ENCODE data around the gene CACNA2D4. TPM values are rescaled to one million over a fixed set of nuclear protein-coding genes. Genes with fewer than 3 reads are reported as not detected.

Gene CACNA2D4
- total RNA-seq, 1 donor from 2014 or later: 0.30 TPM

DNA sequence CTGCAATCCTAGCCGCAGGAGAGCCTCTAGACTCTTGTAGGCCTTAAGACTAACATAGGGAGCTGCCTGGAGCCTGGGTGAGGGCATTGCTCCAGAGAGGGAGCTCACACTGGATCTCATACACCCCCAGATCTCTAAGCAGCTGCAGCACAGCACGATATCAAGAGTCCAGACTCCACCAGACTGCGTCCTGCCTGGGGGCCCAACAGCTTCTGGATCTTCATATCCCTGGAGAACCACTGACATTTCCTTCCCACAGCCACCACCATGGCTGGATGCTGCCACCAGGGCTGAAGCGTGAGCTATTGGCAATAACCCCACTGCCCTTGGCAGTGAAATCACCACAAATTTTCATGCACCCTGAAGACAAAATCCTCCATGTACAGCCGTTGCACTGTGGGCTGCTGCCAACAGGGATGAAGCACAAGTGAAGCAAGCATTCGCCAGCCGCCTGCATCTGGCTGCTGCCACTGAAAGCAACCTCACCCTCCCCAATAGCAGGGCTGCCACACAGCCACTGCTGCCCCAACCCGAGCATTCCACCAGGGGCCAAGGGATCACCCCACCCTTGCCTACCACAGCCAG, 28.2 kb downstream of the CACNA2D4 start:
- Mint-ChIP-seq H3K4me1 (ENCODE audit: low read depth) (no peaks in the 10 kb centered on the region), H3K9me3 (ENCODE audit: low read depth) (peaks cover 52% of the 10 kb centered on the region), H3K27me3 (ENCODE audit: low read depth) (peaks cover 51% of the 10 kb centered on the region), H3K4me3 (ENCODE audit: unreplicated experiment) (no peak overlapping the region), H3K27ac (ENCODE audit: unreplicated experiment) (no peak overlapping the region), H3K36me3 (ENCODE audit: low read depth) (peaks cover 14% of the 10 kb centered on the region)
- TF ChIP-seq, protein P1, sequence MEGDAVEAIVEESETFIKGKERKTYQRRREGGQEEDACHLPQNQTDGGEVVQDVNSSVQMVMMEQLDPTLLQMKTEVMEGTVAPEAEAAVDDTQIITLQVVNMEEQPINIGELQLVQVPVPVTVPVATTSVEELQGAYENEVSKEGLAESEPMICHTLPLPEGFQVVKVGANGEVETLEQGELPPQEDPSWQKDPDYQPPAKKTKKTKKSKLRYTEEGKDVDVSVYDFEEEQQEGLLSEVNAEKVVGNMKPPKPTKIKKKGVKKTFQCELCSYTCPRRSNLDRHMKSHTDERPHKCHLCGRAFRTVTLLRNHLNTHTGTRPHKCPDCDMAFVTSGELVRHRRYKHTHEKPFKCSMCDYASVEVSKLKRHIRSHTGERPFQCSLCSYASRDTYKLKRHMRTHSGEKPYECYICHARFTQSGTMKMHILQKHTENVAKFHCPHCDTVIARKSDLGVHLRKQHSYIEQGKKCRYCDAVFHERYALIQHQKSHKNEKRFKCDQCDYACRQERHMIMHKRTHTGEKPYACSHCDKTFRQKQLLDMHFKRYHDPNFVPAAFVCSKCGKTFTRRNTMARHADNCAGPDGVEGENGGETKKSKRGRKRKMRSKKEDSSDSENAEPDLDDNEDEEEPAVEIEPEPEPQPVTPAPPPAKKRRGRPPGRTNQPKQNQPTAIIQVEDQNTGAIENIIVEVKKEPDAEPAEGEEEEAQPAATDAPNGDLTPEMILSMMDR (IDR thresholded peaks at IDR 0.05): no peak
- DNase-seq (ENCODE audit: low spot score): no peak

DNA sequence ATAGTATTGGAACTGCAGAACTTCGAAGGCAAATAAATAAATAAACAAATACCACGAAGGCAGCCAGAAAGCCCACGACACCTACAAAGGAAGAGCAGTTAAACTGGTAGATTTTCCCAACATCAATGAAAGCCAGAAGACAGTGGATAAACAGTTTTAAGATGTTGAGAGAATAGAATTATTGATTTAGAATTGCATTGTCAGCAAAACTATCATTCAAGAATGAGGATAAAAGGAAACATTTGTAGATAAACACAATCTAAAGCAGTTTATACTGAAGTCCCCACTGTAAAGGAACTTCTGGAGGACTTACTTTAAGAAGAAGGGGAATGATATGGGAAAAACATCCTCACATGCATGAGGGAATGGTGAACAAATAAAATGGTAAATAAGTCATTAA, 29.5 kb downstream of the CACNA2D4 start:
- peaks cover 11% of the 10 kb centered on the region for H3K36me3 Mint-ChIP-seq (ENCODE audit: low read depth)
- H3K27me3 Mint-ChIP-seq (ENCODE audit: low read depth): peaks cover 42% of the 10 kb centered on the region

DNA sequence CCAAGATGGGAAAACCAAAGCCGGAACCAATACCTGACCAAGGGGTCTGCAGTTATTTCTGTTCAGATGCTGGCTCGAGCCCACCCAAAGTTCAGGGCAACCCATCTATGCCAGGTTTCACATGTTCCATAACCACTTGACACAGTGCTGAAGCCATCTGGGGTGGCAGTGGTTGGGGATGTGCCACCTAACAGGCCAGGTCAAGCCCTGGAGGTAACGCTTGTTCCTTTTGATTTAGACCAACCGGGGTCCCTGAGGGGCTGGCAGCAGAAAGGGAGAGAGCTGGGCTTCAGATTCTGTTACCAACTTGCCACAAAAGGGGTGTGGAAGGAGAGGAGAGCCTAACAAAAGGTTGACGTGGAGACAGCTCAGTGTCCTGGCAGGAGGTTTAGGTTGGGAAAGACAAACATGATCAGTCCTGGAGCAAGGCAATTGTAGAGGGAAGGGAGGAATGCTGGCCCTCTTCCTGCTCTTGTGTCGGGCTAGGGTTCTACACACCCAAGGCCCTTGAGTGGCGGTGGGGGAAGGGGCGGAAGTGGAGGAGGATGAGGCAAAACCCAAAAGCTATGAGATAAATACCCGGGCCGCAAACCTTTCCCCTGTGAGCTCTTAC, 31.9 kb downstream of the CACNA2D4 start:
- Mint-ChIP-seq H3K4me1 (ENCODE audit: low read depth) (no peaks in the 10 kb centered on the region), H3K36me3 (ENCODE audit: low read depth) (peaks cover 3% of the 10 kb centered on the region), H3K4me3 (ENCODE audit: unreplicated experiment) (no peak overlapping the region), H3K9me3 (ENCODE audit: low read depth) (peaks cover 19% of the 10 kb centered on the region), H3K27ac (ENCODE audit: unreplicated experiment) (no peak overlapping the region), H3K27me3 (ENCODE audit: low read depth) (peaks cover 41% of the 10 kb centered on the region)
- no peak for DNase-seq (ENCODE audit: low spot score)
- TF ChIP-seq, protein P1 (IDR thresholded peaks at IDR 0.05): no peak

More for the DNA sequence above, 29.5 kb downstream of the CACNA2D4 start:
- no peak for DNase-seq (ENCODE audit: low spot score)
- no peak overlapping the region for H3K27ac Mint-ChIP-seq (ENCODE audit: unreplicated experiment)
- peaks cover 41% of the 10 kb centered on the region for H3K9me3 Mint-ChIP-seq (ENCODE audit: low read depth)
- TF ChIP-seq, protein P1 (IDR thresholded peaks at IDR 0.05): no peak
- no peaks in the 10 kb centered on the region for H3K4me1 Mint-ChIP-seq (ENCODE audit: low read depth)
- H3K4me3 Mint-ChIP-seq (ENCODE audit: unreplicated experiment): no peak overlapping the region

DNA sequence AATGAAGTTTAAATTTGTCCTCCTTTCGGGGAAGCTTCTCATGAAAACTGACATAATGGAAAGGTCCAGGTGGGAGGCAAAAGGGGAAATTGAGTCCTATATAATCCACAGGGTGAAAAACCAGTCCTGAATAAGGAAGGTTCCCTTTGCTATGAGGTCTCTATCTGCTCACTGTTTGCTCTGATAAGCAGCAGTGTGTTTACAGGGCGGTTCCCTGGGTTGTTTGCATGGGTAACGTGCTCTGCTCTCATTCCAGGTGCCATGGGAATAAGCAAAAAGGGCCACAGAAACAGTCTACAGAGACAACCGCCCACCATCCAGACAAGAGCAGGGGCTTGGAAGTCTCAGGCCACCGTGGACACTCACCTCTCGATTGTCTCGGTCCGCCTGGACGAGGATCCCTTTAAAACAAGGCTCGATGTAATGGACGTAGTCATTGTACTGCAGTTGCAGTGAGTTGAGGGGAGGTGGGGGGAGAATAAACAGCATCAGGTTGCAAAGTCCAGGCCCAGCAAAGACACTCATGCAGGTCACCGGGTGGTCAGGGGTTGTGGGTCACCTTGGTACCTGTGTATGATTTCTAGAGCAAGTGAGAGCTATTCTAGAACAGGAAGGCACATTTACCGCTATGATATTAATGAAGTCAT, 32.7 kb downstream of the CACNA2D4 start:
- TF ChIP-seq, protein P1 (IDR thresholded peaks at IDR 0.05): no peak

DNA sequence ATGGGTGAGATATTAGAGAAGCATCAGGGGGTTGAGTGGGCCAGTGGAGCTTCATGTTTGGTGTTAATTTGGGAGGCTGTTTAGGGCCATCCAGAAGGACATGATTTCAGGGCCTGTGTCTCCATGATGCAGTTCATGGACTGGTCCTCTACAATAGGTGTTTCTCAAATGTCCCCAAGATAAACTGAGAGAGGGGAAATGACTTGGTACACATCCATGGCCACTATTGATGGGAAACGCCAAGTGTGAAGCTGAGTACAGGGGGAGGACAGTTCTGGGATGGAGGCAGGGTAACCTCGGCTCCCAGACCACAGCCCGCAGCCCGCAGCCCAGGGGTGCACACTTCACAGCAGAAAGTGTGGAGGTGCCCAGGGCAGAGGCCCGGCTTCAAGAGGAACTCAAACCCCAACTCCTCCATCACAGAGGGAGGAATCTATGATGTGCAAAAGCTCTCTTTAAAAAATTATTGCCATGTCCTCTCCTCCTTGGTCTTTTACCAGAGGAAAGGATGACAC, 33.3 kb downstream of the CACNA2D4 start:
- H3K4me1 Mint-ChIP-seq (ENCODE audit: low read depth): no peaks in the 10 kb centered on the region
- peaks cover 3% of the 10 kb centered on the region for H3K36me3 Mint-ChIP-seq (ENCODE audit: low read depth)
- no peak overlapping the region for H3K4me3 Mint-ChIP-seq (ENCODE audit: unreplicated experiment)
- TF ChIP-seq, protein P1 (IDR thresholded peaks at IDR 0.05): no peak
- peaks cover 38% of the 10 kb centered on the region for H3K27me3 Mint-ChIP-seq (ENCODE audit: low read depth)
- peaks cover 14% of the 10 kb centered on the region for H3K9me3 Mint-ChIP-seq (ENCODE audit: low read depth)
- H3K27ac Mint-ChIP-seq (ENCODE audit: unreplicated experiment): no peak overlapping the region
- DNase-seq (ENCODE audit: low spot score): no peak

More for the DNA sequence above, 32.7 kb downstream of the CACNA2D4 start:
- H3K4me1 Mint-ChIP-seq (ENCODE audit: low read depth): no peaks in the 10 kb centered on the region
- H3K9me3 Mint-ChIP-seq (ENCODE audit: low read depth): peaks cover 14% of the 10 kb centered on the region
- DNase-seq (ENCODE audit: low spot score): no peak
- peaks cover 3% of the 10 kb centered on the region for H3K36me3 Mint-ChIP-seq (ENCODE audit: low read depth)
- H3K27me3 Mint-ChIP-seq (ENCODE audit: low read depth): peaks cover 38% of the 10 kb centered on the region
- H3K27ac Mint-ChIP-seq (ENCODE audit: unreplicated experiment): no peak overlapping the region
- H3K4me3 Mint-ChIP-seq (ENCODE audit: unreplicated experiment): no peak overlapping the region
